OCI-LY3 (cell line): Measurements from ENCODE around the gene CTNNBL1.

Experiments used
- EZH2phosphoT487 ChIP-seq: fragments of 200-600 bp; shearing (Covaris generic); IDR thresholded peaks from 2 replicates; pipeline ENCODE4 v1.6.1; 2018; ENCODE audit warnings: antibody characterized with exemption, mixed run types, low read depth
- TF ChIP-seq, protein P1 (sequence below): fragments of 200-600, 300-600 bp; sonication (generic); IDR thresholded peaks from 2 replicates; pipeline ENCODE4 v1.5.1; 2014; ENCODE audit warnings: antibody characterized with exemption, low read length, low read depth

DNA sequence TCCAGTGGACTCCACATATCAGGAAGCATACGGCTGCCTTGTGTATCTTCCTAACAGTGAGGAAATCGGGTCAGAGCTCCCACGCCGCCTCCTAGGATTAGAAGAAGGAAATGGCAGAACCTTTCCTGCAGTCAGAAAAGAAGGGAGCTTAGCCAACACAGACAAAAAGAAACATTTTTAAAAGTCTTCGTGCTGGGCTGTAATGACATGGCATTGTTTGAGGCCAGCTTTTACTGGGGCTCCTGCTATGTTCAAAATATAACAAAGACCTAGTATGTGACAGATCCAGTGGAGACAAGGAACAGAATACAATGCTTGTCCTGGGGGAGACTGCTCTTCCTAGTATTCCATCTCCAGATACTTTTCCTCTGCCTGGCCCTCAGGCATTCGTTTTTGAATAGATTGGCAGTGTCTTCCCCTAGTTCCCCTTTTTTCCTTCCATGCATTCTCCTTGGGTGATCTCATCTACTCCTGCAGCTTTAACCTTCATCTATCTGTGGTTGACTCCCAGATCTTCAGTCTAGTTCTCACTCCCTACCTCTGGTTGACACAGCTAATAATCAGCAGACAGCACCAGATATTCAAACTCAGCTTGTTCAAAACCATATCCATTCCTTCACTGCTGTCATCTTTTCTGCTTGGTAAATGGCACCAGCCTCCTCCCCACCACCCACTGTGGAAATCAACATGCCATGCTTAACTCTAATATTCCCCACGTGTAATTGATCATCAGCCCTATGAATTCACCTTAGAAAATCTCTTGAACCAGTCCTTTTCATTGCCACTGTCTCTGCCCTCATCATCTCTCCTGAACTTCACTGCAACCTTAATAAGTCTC, 114.6 kb downstream of the CTNNBL1 start:
- TF ChIP-seq, protein P1, sequence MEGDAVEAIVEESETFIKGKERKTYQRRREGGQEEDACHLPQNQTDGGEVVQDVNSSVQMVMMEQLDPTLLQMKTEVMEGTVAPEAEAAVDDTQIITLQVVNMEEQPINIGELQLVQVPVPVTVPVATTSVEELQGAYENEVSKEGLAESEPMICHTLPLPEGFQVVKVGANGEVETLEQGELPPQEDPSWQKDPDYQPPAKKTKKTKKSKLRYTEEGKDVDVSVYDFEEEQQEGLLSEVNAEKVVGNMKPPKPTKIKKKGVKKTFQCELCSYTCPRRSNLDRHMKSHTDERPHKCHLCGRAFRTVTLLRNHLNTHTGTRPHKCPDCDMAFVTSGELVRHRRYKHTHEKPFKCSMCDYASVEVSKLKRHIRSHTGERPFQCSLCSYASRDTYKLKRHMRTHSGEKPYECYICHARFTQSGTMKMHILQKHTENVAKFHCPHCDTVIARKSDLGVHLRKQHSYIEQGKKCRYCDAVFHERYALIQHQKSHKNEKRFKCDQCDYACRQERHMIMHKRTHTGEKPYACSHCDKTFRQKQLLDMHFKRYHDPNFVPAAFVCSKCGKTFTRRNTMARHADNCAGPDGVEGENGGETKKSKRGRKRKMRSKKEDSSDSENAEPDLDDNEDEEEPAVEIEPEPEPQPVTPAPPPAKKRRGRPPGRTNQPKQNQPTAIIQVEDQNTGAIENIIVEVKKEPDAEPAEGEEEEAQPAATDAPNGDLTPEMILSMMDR = no peak
- TF ChIP-seq EZH2phosphoT487 = no peak
